ENCODE measurements around the gene TAF4B. TPM values are rescaled to one million over a fixed set of nuclear protein-coding genes. Genes with fewer than 3 reads are reported as not detected.

TAF4B gene
- total RNA-seq, 4 donors from 2014 or later = 1.9 to 38.0 (median 6.5) TPM

DNA sequence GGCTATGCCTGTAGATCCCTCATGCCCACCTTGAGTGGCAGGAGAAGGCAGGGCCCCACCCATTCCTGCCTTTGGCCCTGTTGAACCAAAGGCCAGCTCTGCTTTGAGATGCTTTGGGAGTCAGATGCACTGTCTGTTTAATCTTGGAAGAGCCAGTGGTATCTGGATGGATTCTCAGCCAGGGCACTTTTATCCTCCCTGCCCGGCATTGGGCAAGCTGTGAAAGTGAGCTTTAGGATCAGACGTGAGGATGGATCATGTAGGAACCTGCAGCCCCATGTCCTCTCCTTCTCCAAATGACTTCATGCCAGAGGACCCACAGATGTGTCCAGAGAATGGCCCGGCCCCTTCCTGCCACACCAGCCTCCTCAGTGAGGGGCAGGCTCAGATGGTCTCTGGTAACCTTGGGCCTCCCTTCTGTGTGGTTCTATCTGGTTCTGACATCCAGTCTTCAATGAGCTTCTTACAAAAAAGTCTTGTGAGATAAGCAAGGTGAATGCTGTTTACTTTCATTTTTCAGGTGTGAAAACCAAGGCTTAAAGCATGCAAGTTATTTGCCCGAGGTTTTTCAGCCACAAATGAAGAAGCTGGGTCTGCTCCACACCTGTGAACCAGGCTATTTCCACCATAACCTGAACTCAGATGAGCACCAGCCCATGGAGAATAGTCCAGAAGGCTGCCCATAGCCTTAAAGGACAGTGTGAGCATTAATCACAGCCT lies 198.3 kb downstream of the TAF4B start:
- Histone ChIP-seq H3K27me3 (no peaks in the 10 kb centered on the region), H3K36me3 (no peaks in the 10 kb centered on the region), H3K9me3 (no peaks in the 10 kb centered on the region), H3K27ac (no peak overlapping the region), H3K4me3 (no peak overlapping the region), H3K4me1 (no peaks in the 10 kb centered on the region)
- TF ChIP-seq, protein P1, sequence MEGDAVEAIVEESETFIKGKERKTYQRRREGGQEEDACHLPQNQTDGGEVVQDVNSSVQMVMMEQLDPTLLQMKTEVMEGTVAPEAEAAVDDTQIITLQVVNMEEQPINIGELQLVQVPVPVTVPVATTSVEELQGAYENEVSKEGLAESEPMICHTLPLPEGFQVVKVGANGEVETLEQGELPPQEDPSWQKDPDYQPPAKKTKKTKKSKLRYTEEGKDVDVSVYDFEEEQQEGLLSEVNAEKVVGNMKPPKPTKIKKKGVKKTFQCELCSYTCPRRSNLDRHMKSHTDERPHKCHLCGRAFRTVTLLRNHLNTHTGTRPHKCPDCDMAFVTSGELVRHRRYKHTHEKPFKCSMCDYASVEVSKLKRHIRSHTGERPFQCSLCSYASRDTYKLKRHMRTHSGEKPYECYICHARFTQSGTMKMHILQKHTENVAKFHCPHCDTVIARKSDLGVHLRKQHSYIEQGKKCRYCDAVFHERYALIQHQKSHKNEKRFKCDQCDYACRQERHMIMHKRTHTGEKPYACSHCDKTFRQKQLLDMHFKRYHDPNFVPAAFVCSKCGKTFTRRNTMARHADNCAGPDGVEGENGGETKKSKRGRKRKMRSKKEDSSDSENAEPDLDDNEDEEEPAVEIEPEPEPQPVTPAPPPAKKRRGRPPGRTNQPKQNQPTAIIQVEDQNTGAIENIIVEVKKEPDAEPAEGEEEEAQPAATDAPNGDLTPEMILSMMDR (IDR thresholded peaks at IDR 0.05) = no peak
- no peak for TF ChIP-seq POLR2A (IDR thresholded peaks at IDR 0.05)
- DNase-seq = no peak

DNA sequence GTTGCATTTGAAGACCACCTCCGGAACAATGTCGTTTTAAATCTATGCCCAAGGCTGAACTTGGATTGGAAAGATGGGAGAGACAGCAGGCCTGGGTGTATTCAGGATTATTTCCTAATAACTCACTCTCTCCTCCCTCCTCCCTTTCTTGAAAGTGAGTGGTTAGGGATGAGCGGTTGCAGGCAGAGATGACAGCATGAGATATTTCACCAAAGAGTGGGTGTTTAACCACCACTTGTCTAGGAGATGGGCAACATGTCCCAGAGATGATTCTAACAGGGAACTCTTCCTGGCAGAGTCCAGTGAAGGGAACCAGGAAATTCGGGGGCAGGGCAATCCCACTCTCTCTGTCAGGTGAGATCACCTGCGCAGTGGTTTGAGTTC lies 198.9 kb downstream of the TAF4B start:
- no peaks in the 10 kb centered on the region for H3K27me3 ChIP-seq
- H3K4me3 ChIP-seq = no peak overlapping the region
- no peak for DNase-seq
- no peak for TF ChIP-seq POLR2A (IDR thresholded peaks at IDR 0.05)
- TF ChIP-seq, protein P1 (IDR thresholded peaks at IDR 0.05) = no peak
- no peaks in the 10 kb centered on the region for H3K4me1 ChIP-seq
- no peaks in the 10 kb centered on the region for H3K9me3 ChIP-seq
- H3K36me3 ChIP-seq = no peaks in the 10 kb centered on the region
- no peak overlapping the region for H3K27ac ChIP-seq

DNA sequence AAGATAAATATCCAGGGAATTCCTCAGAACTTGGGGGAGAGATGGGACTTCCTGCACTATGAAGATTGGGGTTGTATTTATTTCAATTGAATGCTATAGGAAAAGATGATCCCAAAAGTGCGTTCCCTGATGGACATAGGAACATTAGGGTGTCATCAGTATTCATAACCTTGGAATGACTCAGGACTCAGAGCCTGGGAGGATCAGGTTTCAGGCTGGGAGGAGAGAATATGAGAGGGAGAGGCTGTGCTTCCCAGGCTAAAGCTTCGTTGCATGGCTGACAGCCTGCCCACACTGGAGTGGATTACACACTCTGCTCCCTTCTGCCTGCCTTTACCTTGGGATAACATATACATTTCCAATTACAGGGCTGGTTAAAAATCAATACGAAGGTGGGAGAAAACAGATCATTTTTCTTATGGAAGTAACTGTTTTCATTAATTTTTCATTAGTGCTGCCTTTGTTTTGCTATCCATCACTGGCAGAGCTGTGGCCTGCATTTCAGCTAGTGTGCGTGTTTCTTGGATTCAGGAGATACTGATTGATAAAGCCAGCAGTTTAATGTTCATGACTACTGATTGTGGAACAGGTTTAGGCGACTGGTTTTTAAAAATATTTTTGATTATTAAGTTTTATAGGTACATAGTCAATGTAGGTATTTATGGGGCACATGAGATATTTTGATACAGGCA lies 203.4 kb downstream of the TAF4B start:
- H3K9me3 ChIP-seq = no peaks in the 10 kb centered on the region
- no peak overlapping the region for H3K4me3 ChIP-seq
- H3K36me3 ChIP-seq = no peaks in the 10 kb centered on the region
- H3K4me1 ChIP-seq = no peaks in the 10 kb centered on the region
- TF ChIP-seq POLR2A (IDR thresholded peaks at IDR 0.05) = no peak
- TF ChIP-seq, protein P1 (IDR thresholded peaks at IDR 0.05) = no peak
- H3K27ac ChIP-seq = no peak overlapping the region
- H3K27me3 ChIP-seq = no peaks in the 10 kb centered on the region
- no peak for DNase-seq

DNA sequence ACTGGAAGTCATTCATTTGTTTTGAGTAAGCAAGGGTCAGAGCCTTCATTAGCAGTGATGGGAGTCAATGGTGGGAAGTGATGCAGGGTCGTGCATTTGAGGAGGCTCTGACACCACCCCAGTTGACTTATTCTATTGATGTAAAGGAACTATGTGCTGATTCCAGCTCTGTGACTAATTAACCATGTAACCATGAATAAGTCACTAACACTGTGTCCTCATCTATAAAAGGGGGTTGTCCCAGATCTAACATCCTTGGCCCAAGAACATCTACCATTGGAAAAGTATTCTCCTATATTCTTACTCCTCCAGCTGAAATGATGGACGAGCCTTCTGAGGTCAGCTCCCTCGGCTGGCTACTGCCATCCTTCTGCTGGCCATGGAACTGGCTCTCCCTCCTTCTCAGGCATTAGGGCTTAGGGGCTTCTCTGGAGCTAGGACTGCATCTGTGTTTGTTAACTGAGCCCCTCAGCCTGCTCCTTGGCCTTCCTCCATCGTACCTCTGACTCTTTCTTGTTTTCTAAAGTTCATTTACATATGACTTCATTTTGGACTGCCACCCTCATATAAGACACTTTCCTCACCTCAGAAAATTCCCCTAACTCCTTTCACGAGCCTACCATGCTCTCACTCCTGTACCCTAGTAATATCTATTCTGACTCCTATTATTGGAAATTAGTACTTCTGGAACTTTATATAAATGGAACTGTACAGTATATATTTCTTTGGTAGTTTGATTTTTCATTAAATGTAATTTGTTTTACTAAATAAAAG lies 206.6 kb downstream of the TAF4B start:
- no peak for DNase-seq
- no peaks in the 10 kb centered on the region for H3K9me3 ChIP-seq
- TF ChIP-seq POLR2A (IDR thresholded peaks at IDR 0.05) = no peak
- TF ChIP-seq, protein P1 (IDR thresholded peaks at IDR 0.05) = no peak
- no peak overlapping the region for H3K27ac ChIP-seq
- H3K4me1 ChIP-seq = no peaks in the 10 kb centered on the region
- no peak overlapping the region for H3K4me3 ChIP-seq
- H3K27me3 ChIP-seq = no peaks in the 10 kb centered on the region
- H3K36me3 ChIP-seq = no peaks in the 10 kb centered on the region

DNA sequence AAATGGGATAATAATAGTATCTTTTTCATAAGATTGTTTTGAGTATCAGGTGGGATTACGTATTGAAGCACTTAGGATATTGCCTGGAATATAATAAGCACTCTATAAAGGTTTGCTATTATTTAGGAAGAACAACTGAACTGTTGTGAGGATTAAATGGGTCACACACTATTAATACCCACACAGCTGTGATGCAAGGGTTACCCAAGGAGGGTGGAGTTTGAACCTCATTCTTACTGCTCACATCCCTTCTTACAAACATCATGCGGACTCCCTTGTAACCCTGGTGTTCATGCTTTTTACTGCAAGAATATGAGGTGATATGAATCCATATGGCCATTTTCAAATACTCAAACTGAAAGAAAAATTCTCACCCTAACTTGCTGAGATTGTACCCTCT lies 208.6 kb downstream of the TAF4B start:
- no peak overlapping the region for H3K27ac ChIP-seq
- no peaks in the 10 kb centered on the region for H3K36me3 ChIP-seq
- no peaks in the 10 kb centered on the region for H3K9me3 ChIP-seq
- no peaks in the 10 kb centered on the region for H3K27me3 ChIP-seq
- no peak for DNase-seq
- TF ChIP-seq POLR2A (IDR thresholded peaks at IDR 0.05) = no peak
- TF ChIP-seq, protein P1 (IDR thresholded peaks at IDR 0.05) = no peak
- no peak overlapping the region for H3K4me3 ChIP-seq
- no peaks in the 10 kb centered on the region for H3K4me1 ChIP-seq

Data from Peyer's patch (tissue), 4 donors.